ENCODE measurements around the gene TRIP12. TPM values are rescaled to one million over a fixed set of nuclear protein-coding genes. Genes with fewer than 3 reads are reported as not detected.
"Not testable (repeated sequence)": the region's sequence is repeated elsewhere in the genome, so short reads cannot be mapped to it uniquely, and the experiment has no call there.

The TRIP12 gene
- total RNA-seq, 3 donors from 2014 or later: 211 to 227 (median 221) TPM

DNA sequence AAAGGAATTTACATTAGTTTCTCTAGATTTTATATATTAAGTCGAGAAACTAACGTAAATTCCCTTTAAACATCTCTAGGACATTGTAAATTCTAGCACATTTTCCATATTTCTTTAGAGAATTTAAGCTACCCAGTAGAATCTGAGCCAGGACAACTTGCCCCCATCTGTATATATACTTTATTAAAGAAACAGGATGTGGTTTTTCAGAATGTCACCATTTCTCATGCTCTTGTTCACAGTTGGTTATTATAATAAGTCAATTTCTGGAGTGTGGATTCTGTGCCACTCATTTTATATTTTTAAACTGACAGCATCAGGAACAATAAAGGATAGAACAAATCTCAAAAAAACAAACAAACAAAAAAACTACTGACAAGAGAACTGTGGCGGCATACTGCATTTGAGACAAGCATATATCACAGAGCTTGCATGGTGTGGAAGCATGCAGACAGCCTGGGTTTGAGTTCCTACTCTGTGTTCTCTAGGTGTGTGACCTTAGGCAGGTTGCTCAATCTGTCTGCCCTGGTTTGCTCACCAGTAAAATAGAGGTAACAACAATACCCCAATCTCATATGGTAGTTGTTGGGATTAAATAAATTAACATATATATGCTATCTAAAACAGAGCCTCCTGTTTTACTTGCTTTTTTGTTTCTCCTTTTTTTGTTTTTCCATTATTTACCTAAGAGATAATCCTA is 146.0 kb downstream of the TRIP12 start:
- ATAC-seq: no peak
- H3K36me3 Mint-ChIP-seq (ENCODE audit: insufficient read depth): peaks cover 55% of the 10 kb centered on the region
- H3K9me3 Mint-ChIP-seq: no peaks in the 10 kb centered on the region
- H3K27me3 Mint-ChIP-seq (ENCODE audit: low read depth): no peaks in the 10 kb centered on the region
- DNase-seq: no peak
- peak overlapping the region; percentile 11 for H3K4me3 Mint-ChIP-seq
- peaks cover 24% of the 10 kb centered on the region for H3K4me1 Mint-ChIP-seq (ENCODE audit: low read depth)

GRCh38 chr2:229774237-229774636 is 147.6 kb downstream of the TRIP12 start:
- Mint-ChIP-seq H3K27me3 (ENCODE audit: low read depth) (no peaks in the 10 kb centered on the region), H3K4me3 (no peak overlapping the region), H3K4me1 (ENCODE audit: low read depth) (peaks cover 20% of the 10 kb centered on the region), H3K9me3 (no peaks in the 10 kb centered on the region), H3K36me3 (ENCODE audit: insufficient read depth) (peaks cover 49% of the 10 kb centered on the region)
- DNase-seq: no peak
- no peak for ATAC-seq

DNA sequence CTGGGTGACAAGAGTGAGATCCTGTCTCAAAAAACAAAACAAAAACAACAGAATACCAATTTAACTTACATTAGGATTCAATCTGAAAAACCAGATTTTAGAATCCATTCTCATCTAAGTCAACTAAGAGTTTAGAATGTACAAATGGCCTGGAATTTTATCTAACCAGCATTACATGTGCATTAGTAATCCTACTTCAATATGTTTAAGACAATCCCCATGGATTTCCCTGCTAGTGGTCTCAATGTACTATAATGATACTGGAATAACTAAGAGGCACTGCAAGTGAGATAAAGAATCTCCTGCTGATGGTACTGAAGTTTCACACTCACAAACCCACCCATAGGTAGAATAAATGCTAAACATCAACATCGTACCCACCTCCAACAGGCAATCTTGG is 153.6 kb downstream of the TRIP12 start:
- DNase-seq (no peak), ATAC-seq (no peak)
- Mint-ChIP-seq H3K9me3 (no peaks in the 10 kb centered on the region), H3K4me1 (ENCODE audit: low read depth) (no peaks in the 10 kb centered on the region), H3K4me3 (no peak overlapping the region), H3K27me3 (ENCODE audit: low read depth) (no peaks in the 10 kb centered on the region), H3K36me3 (ENCODE audit: insufficient read depth) (peaks cover 59% of the 10 kb centered on the region)

DNA sequence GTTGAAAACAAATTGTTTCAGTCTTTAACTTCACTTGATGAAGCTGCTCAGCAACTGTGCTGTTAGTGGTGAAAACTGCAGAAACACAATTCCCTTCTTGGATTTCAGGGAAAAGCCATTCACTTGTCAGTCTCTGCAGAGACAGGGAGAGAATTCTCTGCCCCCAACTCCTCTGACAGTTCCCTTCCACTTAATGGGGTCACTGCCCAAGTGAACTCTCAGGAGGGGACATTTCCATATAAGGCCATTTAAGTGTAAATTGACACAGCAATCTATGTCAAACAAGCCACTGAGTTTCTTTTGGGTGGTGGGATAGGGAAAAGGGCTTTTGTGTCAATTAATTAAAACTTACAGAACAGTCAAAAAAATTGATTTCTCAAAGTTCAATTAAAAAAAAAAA is 156.1 kb downstream of the TRIP12 start:
- H3K4me1 Mint-ChIP-seq (ENCODE audit: low read depth): no peaks in the 10 kb centered on the region
- no peak for DNase-seq
- peaks cover 50% of the 10 kb centered on the region for H3K36me3 Mint-ChIP-seq (ENCODE audit: insufficient read depth)
- H3K27me3 Mint-ChIP-seq (ENCODE audit: low read depth): no peaks in the 10 kb centered on the region
- ATAC-seq: no peak
- H3K9me3 Mint-ChIP-seq: no peaks in the 10 kb centered on the region
- no peak overlapping the region for H3K4me3 Mint-ChIP-seq

DNA sequence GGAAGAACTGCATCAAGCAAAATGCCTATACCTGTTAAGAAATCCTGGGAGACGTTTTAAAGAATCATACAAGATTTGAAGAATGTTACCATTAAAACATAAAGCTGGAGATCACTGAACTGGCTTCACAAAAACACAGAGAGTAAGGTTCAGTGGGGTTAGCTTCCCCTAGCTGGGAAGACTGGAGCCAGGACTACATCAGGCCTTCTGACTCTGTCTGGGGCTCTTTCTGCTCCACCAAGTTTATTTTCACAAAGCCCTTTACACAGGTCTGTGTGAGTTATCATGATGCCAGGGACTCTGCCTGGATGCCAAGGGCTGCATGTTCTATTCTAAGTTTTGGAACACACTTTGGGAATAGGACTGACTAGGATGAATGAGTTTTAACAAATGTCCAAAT is 160.1 kb downstream of the TRIP12 start:
- no peaks in the 10 kb centered on the region for H3K9me3 Mint-ChIP-seq
- DNase-seq: no peak

DNA sequence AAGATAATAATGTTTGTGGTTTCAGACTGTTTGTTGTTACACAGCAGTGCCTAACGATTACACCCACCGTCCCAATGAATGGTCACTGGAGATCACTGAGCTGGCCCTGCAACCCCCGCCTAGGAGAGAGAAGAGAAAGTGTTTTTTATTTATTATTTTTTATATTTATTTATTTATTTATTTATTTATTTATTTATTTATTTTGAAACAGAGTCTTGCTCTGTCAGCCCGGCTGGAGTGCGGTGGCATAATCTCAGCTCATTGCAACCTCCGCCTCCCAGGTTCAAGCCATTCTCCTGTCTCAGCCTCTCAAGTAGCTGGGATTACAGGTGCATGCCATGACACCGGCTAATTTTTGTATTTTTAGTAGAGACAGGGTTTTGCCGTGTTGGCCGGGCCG is 164.3 kb downstream of the TRIP12 start:
- not testable (repeated sequence) for H3K9me3 Mint-ChIP-seq; DNase-seq; H3K27me3 Mint-ChIP-seq (ENCODE audit: low read depth); ATAC-seq; H3K4me3 Mint-ChIP-seq; H3K36me3 Mint-ChIP-seq (ENCODE audit: insufficient read depth); H3K4me1 Mint-ChIP-seq (ENCODE audit: low read depth)

More for the DNA sequence above, 160.1 kb downstream of the TRIP12 start:
- no peaks in the 10 kb centered on the region for H3K27me3 Mint-ChIP-seq (ENCODE audit: low read depth)
- no peak overlapping the region for H3K4me3 Mint-ChIP-seq
- no peak for ATAC-seq
- no peaks in the 10 kb centered on the region for H3K4me1 Mint-ChIP-seq (ENCODE audit: low read depth)
- peaks cover 27% of the 10 kb centered on the region for H3K36me3 Mint-ChIP-seq (ENCODE audit: insufficient read depth)

DNA sequence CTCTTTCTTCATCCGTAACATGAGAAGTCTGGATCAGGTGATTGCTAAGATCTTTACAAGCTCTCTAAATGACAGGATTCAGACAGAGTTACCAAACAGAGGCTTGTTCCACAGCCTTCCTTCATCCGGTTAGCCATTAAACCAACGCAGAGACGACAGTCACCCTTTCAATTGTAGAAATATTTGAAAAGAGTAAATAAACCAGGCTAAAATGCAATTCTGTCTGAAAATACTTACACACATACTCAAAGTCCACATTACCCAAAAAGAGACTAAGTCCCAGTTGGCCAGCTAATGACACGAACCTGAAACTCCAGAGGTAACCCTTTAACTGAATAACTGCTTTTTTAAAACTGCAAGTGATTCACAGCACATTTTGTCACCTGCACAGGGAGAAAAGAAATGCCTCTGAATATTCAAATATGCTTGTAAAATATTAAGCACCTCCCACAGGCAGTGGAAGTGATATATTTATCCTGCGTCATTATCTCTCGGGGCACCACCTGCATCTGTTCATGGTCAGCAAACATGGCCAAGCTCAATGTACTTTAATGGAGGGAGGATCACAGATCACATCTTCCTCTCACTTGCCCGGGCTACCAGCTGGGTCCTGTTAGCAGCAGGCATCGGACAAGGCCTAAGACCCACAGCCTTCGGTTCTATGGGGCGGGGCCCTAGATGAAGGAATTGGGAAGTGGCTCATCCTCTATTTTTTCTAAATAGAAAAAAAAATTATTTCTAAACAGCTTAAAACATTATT is 168.7 kb downstream of the TRIP12 start:
- H3K4me1 Mint-ChIP-seq (ENCODE audit: low read depth): no peaks in the 10 kb centered on the region
- H3K9me3 Mint-ChIP-seq: no peaks in the 10 kb centered on the region
- DNase-seq: no peak
- H3K36me3 Mint-ChIP-seq (ENCODE audit: insufficient read depth): peaks cover 5% of the 10 kb centered on the region
- no peaks in the 10 kb centered on the region for H3K27me3 Mint-ChIP-seq (ENCODE audit: low read depth)
- H3K4me3 Mint-ChIP-seq: no peak overlapping the region
- no peak for ATAC-seq

DNA sequence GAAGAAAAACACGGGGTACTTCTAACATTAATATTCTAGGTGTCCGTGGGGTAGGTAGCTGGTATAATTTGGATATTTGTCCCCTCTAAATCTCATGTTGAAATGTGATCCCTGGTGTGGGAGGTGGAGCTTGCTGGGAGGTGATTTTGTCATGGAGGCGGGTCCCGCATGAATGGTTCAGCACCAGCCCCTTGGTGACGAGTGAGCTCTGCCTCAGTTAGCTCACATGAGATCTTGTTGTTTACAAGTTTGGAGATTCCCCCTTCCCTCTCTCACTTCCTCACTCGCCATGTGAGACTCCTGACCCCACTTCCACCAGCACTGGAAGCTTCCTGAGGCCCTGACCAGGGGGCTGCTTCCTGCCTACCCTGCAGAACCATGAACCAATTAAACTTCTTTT is 172.0 kb downstream of the TRIP12 start:
- no peaks in the 10 kb centered on the region for H3K27me3 Mint-ChIP-seq (ENCODE audit: low read depth)
- DNase-seq: no peak
- no peak overlapping the region for H3K4me3 Mint-ChIP-seq
- H3K9me3 Mint-ChIP-seq: no peaks in the 10 kb centered on the region
- no peaks in the 10 kb centered on the region for H3K4me1 Mint-ChIP-seq (ENCODE audit: low read depth)
- ATAC-seq: no peak
- peaks cover under 1% of the 10 kb centered on the region for H3K36me3 Mint-ChIP-seq (ENCODE audit: insufficient read depth)

GRCh38 chr2:229748950-229749349 is 172.9 kb downstream of the TRIP12 start:
- Mint-ChIP-seq H3K27me3 (ENCODE audit: low read depth) (no peaks in the 10 kb centered on the region), H3K9me3 (no peaks in the 10 kb centered on the region), H3K4me3 (no peak overlapping the region), H3K36me3 (ENCODE audit: insufficient read depth) (no peaks in the 10 kb centered on the region), H3K4me1 (ENCODE audit: low read depth) (no peaks in the 10 kb centered on the region)
- ATAC-seq (no peak), DNase-seq (no peak)

- H3K4me1 Mint-ChIP-seq (ENCODE audit: low read depth): not testable (repeated sequence)
Observed at GRCh38 chr2:229742691-229743090, 179.1 kb downstream of the TRIP12 start.

GRCh38 chr2:229740279-229740678 is 181.5 kb downstream of the TRIP12 start:
- Mint-ChIP-seq H3K4me1 (ENCODE audit: low read depth) (no peaks in the 10 kb centered on the region), H3K27me3 (ENCODE audit: low read depth) (peaks cover 2% of the 10 kb centered on the region), H3K4me3 (no peak overlapping the region), H3K36me3 (ENCODE audit: insufficient read depth) (peaks cover 4% of the 10 kb centered on the region), H3K9me3 (peaks cover 24% of the 10 kb centered on the region)
- DNase-seq (no peak), ATAC-seq (no peak)

More at GRCh38 chr2:229742691-229743090, 179.1 kb downstream of the TRIP12 start:
- H3K36me3 Mint-ChIP-seq (ENCODE audit: insufficient read depth); DNase-seq; H3K27me3 Mint-ChIP-seq (ENCODE audit: low read depth); ATAC-seq; H3K4me3 Mint-ChIP-seq: not testable (repeated sequence)
- peaks cover 14% of the 10 kb centered on the region for H3K9me3 Mint-ChIP-seq

DNA sequence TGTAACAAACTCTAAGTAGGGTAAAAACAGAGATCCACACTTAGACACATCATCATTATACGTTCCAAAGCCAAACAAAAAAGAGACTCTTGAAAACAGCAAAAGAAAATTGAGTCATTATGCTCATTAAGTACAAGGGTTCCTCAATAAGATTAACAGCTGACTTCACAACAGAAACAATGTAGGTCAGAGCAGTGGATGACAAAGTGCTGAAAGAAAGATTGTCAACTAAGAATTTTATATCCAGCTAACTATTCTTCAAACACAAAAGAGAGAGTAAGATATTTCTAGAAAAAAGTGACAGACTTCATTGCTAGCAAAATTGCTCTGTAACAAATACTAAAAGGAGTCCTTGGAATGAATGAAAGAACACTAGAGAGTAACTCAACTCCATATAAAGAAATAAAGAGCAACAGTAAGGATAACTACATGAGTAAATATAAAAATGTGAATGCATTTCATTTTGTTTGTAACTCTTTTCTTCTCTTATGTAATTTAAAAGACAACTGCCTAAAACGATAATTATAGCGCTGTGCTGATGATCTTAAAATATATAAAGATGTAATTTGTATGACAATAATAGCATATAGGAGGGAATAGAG is 183.7 kb downstream of the TRIP12 start:
- ATAC-seq (no peak), DNase-seq (no peak)
- H3K27me3 Mint-ChIP-seq (ENCODE audit: low read depth): peaks cover 2% of the 10 kb centered on the region
- no peaks in the 10 kb centered on the region for H3K4me1 Mint-ChIP-seq (ENCODE audit: low read depth)
- H3K9me3 Mint-ChIP-seq: peaks cover 24% of the 10 kb centered on the region
- peaks cover 4% of the 10 kb centered on the region for H3K36me3 Mint-ChIP-seq (ENCODE audit: insufficient read depth)
- H3K4me3 Mint-ChIP-seq: no peak overlapping the region

- Mint-ChIP-seq H3K4me1 (ENCODE audit: low read depth) (no peaks in the 10 kb centered on the region), H3K36me3 (ENCODE audit: insufficient read depth) (peaks cover 4% of the 10 kb centered on the region), H3K9me3 (peaks cover 22% of the 10 kb centered on the region), H3K4me3 (no peak overlapping the region), H3K27me3 (ENCODE audit: low read depth) (peaks cover 2% of the 10 kb centered on the region)
- DNase-seq (no peak), ATAC-seq (no peak)
Observed at GRCh38 chr2:229734410-229734809, 187.4 kb downstream of the TRIP12 start.

DNA sequence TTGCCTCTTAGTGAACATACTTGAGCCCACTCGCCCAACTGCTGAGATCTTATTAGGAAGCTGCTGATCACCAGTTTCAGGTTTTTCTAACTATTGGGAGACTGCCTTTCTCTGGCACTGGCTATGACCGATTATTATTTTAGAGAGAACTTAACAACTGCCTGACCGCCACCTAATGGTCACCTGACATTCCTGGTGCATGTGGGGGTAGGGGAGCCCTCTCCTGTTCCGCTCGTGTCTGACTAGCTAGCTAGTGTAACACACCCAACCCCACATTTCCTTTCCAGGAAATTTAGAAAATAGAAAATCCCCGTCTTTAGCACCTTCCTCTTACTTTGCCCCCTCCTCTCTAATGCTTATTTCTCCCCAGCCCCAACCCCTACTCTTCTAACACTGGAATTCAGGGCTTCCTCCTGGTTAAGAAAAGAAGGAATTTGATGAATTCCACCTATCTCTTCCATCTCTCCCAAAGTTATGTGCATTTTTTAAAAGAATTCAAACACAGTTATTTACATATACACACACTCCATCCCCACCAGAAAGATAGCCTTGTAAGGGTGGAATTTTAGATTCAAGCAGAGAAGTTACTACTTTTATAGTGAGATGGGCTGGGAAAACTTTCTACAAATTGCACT is 188.1 kb downstream of the TRIP12 start:
- Mint-ChIP-seq H3K4me3 (no peak overlapping the region), H3K9me3 (peaks cover 16% of the 10 kb centered on the region), H3K36me3 (ENCODE audit: insufficient read depth) (no peaks in the 10 kb centered on the region), H3K27me3 (ENCODE audit: low read depth) (no peaks in the 10 kb centered on the region), H3K4me1 (ENCODE audit: low read depth) (no peaks in the 10 kb centered on the region)
- DNase-seq (no peak), ATAC-seq (no peak)

All from activated T-cell treated with anti-CD3 and anti-CD28 coated beads, Interleukin-2, amount 50 U/mL, for 4 hours (primary cell).